Nephron (organoid): ENCODE data around the gene NCOA4.
"Not testable (repeated sequence)": the region's sequence is repeated elsewhere in the genome, so short reads cannot be mapped to it uniquely, and the experiment has no call there.

Experiments
- H3K27ac Mint-ChIP-seq, 3 experiments: 2 replicates each; pipeline ENCODE4 v1.8.0; 2020; ENCODE audit warnings: mixed read lengths in 3 of 3, mild to moderate bottlenecking in 2 of 3, moderate library complexity in 1 of 3
- H3K27me3 Mint-ChIP-seq: 2 replicates; pipeline ENCODE4 v1.8.0; 2021; ENCODE audit warnings: low read depth, mild to moderate bottlenecking, moderate library complexity, mixed read lengths
- H3K36me3 Mint-ChIP-seq: 2 replicates; pipeline ENCODE4 v1.8.0; 2020; ENCODE audit warnings: low read depth, mixed read lengths
- H3K4me1 Mint-ChIP-seq: 2 replicates; pipeline ENCODE4 v1.8.0; 2020; ENCODE audit warnings: mixed read lengths
- H3K4me3 Mint-ChIP-seq, 3 experiments: 2 replicates each; pipeline ENCODE4 v1.8.0; 2020; ENCODE audit warnings: mild to moderate bottlenecking in 3 of 3, mixed read lengths in 3 of 3, moderate library complexity in 2 of 3
- H3K9me3 Mint-ChIP-seq: 2 replicates; pipeline ENCODE4 v1.8.0; 2020; ENCODE audit warnings: mixed read lengths
- CTCF ChIP-seq, 3 experiments: fragments of 200-600 bp; sonication (generic); IDR thresholded peaks; one replicate each; pipeline ENCODE4 v1.5.0; 2021; ENCODE audit warnings: antibody characterized with exemption in 3 of 3; ENCODE audit not compliant: unreplicated experiment in 3 of 3

The NCOA4 gene

GRCh38 chr10:46068117-46068516, 37.7 kb upstream of the NCOA4 start:
- Mint-ChIP-seq H3K4me1 (no peaks in the 10 kb centered on the region), H3K4me3 (no peak overlapping the region), H3K9me3 (no peaks in the 10 kb centered on the region), H3K27ac (no peak overlapping the region), H3K27me3 (peaks cover 4% of the 10 kb centered on the region), H3K36me3 (no peaks in the 10 kb centered on the region)
- no peak for TF ChIP-seq CTCF (IDR thresholded peaks at IDR 0.05; ENCODE audit: unreplicated experiment in 3 of 3)

GRCh38 chr10:46064269-46064817, 33.9 kb upstream of the NCOA4 start:
- Mint-ChIP-seq H3K36me3 (no peaks in the 10 kb centered on the region), H3K27ac (no peak overlapping the region), H3K9me3 (no peaks in the 10 kb centered on the region), H3K4me1 (no peaks in the 10 kb centered on the region), H3K27me3 (peaks cover 4% of the 10 kb centered on the region), H3K4me3 (no peak overlapping the region)
- TF ChIP-seq CTCF (IDR thresholded peaks at IDR 0.05; ENCODE audit: unreplicated experiment in 3 of 3) = no peak

- TF ChIP-seq CTCF (IDR thresholded peaks at IDR 0.05; ENCODE audit: unreplicated experiment in 3 of 3) = no peak
- Mint-ChIP-seq H3K4me1 (no peaks in the 10 kb centered on the region), H3K27me3 (peaks cover 4% of the 10 kb centered on the region), H3K27ac (no peak overlapping the region), H3K4me3 (no peak overlapping the region), H3K36me3 (no peaks in the 10 kb centered on the region), H3K9me3 (no peaks in the 10 kb centered on the region)
These were observed 32.5 kb upstream of the NCOA4 start for GRCh38 chr10:46062723-46063428.

- no peak for TF ChIP-seq CTCF (IDR thresholded peaks at IDR 0.05; ENCODE audit: unreplicated experiment in 3 of 3)
- H3K4me3 Mint-ChIP-seq = no peak overlapping the region
- H3K27ac Mint-ChIP-seq = no peak overlapping the region
- no peaks in the 10 kb centered on the region for H3K36me3 Mint-ChIP-seq
- H3K4me1 Mint-ChIP-seq = no peaks in the 10 kb centered on the region
- peaks cover 2% of the 10 kb centered on the region for H3K27me3 Mint-ChIP-seq
- peaks cover 15% of the 10 kb centered on the region for H3K9me3 Mint-ChIP-seq
These were observed 30.3 kb upstream of the NCOA4 start for GRCh38 chr10:46060706-46061105.

GRCh38 chr10:46057927-46058326, 27.5 kb upstream of the NCOA4 start:
- not testable (repeated sequence) for H3K36me3 Mint-ChIP-seq, H3K4me1 Mint-ChIP-seq, H3K27me3 Mint-ChIP-seq, H3K27ac Mint-ChIP-seq, H3K4me3 Mint-ChIP-seq
- peaks cover 15% of the 10 kb centered on the region for H3K9me3 Mint-ChIP-seq

GRCh38 chr10:46057038-46057437, 26.6 kb upstream of the NCOA4 start:
- H3K4me3 Mint-ChIP-seq = no peak overlapping the region
- no peaks in the 10 kb centered on the region for H3K4me1 Mint-ChIP-seq

More at GRCh38 chr10:46057038-46057437, 26.6 kb upstream of the NCOA4 start:
- no peak overlapping the region for H3K27ac Mint-ChIP-seq
- no peak for TF ChIP-seq CTCF (IDR thresholded peaks at IDR 0.05; ENCODE audit: unreplicated experiment in 3 of 3)
- peaks cover 15% of the 10 kb centered on the region for H3K9me3 Mint-ChIP-seq
- H3K36me3 Mint-ChIP-seq = no peaks in the 10 kb centered on the region
- H3K27me3 Mint-ChIP-seq = peaks cover 7% of the 10 kb centered on the region
